Stimulated activated naive CD4-positive, alpha-beta T cell treated with Interleukin-2 at 50 U/mL for 16 hours (primary cell): ENCODE results near the gene SETD1B.
"Not testable (repeated sequence)": the region's sequence is repeated elsewhere in the genome, so short reads cannot be mapped to it uniquely, and the experiment has no call there.

Source experiments
- DNase-seq: peaks from one replicate; lab custom pipeline; 2025; lab: John Stamatoyannopoulos, UW

Gene SETD1B

GRCh38 chr12:121803861-121804416 is at the start of gene SETD1B:
TSS of gene SETD1B (plus strand) at chr12:121804009. CDS start at chr12:121804738, 729 bp downstream.
- DNase-seq = peak; percentile 50

GRCh38 chr12:121754836-121755235 is 49.0 kb upstream of the SETD1B start:
- no peak for DNase-seq

DNA sequence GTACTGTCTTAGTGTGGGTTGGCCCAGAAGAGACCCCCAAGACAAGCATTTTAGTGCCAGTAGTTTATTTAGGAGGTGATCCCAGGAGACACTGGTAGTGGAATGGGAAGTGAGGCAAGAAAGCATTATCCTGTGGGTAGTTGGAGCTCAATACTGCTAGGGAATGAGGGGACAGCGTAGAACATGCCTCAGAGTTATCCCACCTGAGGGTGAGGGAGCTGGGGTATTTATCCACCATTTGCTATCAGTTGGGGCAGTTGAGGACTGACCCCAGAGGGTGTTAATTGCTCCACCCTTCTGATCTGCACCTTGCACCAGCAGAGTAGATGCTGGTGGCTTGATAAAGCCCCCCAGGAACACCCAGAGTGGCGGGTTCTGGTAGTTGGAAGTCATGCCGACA is 48.2 kb upstream of the SETD1B start:
- no peak for DNase-seq

DNA sequence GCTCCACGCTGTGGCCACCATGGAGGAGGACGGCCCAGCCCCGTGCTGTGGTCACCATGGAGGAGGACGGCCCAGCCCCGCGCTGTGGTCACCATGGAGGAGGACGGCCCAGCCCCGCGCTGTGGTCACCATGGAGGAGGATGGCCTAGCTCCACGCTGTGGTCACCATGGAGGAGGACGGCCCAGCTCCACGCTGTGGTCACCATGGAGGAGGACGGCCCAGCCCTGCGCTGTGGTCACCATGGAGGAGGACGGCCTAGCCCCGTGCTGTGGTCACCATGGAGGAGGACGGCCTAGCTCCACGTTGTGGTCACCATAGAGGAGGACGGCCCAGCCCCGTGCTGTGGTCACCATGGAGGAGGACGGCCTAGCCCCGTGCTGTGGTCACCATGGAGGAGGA is 45.3 kb upstream of the SETD1B start:
- DNase-seq = not testable (repeated sequence)

DNA sequence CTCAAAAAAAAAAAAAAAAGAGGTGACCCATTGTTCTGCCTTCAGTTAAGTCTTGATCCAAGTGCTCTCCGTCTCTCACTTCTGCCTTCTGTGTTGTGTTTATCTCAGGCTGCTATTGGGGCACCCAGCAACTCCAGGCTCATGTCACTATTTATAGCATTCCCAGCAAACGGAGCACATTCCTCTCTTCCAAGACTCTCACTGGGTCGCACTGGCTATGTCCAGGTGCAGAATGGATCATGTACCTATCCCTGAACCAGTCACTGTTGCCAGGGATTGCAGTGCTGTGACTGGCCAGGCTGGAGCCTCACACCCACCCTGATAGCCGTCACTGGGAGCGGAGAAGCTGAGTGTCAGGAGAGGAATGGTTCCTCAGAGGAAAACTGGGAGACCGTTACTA is 41.5 kb upstream of the SETD1B start:
- DNase-seq = no peak

DNA sequence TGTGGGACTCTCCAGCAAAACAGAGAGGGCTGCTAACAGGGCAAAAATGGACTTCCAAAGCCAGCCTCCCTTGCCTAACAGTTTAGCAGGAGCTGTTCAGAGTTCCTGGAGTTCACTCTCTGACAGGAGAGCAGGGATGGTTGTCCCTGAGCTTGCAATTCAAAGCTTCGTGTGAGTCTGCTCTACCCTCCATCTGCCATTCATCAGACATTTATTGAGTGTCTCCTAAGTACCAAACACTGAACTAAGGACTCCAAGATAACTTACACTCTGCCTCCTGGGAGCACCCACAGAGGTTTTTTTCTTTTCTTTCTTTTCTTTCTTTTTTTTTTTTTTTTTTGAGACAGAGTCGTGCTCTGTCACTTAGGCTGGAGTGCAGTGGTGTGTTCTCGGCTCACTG is 39.0 kb upstream of the SETD1B start:
- DNase-seq = no peak

DNA sequence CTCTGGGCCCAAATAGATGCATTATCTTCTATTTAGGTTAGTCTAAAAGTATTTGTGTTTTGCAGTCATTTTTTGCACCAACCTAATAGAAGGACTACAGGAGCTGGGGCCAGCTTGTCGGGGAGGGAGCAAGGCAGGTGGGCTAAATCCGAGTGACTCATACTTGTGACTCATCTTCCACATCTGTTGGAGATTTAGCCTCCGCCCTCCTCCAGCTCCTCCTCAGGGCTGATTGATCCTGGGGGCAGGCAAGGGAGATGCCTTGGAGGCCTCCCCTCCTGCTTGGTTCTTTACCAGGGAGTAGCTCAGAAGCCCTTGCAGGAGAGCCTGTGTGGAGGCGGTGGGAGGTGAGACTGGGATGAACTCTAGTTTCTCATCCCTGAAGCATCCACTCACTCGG is 38.2 kb upstream of the SETD1B start:
- no peak for DNase-seq

GRCh38 chr12:121766290-121767039 is 37.3 kb upstream of the SETD1B start:
- DNase-seq = no peak

DNA sequence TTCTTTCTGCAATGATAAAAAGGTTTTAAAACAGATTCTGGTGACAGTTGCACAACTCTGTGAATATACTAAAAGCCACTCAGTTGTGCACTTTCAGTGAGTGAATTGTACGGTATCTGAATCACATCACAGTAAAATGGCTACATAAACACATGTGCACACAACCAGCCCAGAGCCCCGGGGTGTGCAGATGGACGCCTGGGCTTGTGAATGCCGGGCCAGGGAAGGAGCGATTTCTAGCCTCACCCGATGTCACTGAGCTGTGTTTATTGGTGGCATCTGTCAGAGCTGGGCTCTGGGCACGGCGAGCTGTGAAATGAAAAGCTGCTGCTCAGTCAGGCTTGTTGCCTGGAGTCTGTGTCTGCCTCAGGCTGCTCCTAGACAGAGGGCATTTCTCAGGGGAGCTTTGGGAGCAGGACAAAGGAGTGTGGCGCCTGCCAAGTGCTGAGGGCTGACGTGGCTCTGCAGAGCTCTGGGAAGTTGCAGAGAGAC is 36.2 kb upstream of the SETD1B start:
- DNase-seq = no peak

DNA sequence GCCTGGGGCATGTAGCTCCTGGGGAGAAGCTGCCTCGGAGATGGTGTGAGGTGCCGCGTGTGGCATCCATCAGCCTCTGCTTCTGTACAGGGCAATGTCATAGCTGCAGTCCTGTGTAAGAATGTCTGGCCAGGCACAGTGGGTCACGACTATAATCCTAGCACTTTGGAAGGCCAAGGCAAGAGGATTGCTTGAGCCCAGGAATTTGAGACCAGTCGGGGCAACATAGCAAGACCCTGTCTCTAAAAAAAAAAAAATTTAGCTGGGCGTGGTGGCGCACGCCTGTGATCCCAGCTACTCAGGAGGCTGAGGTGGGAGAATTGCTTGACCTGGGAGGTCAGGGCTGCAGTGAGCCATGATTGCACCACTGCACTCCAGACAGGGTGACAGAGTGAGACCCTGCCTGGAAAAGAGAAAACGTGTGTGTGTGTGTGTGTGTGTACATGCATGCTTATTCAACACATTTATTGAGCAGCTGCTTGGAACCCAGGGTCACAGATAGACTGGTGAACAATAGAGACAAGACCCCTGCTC is 34.4 kb upstream of the SETD1B start:
- DNase-seq = no peak

DNA sequence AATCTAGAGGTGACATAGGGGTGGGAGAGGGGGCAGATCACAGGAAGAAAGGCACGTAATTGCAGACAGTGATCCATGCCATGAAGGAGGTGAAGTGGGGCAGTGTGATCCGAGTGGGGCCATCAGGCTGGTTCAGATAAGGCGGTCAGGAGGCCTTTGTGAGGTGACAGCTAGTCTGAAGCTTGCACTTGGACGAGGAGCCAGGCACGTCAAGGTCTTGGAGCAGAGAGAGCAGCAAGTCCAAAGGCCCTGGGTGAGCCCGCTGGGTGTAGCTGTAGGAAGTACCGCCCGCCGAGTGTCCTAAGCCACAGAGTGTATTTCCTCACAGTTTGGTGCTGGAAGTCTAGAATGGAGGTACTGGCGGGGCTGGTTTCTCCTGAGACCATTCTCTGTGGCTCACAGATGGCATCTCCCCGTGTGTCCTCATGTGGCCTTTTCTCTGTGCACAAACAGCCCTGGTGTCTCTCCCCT is 33.9 kb upstream of the SETD1B start:
- no peak for DNase-seq

GRCh38 chr12:121770388-121770787 is 33.4 kb upstream of the SETD1B start:
- DNase-seq = no peak

- no peak for DNase-seq
Observed at GRCh38 chr12:121770813-121771625, 32.8 kb upstream of the SETD1B start.

- DNase-seq = peak; percentile 71
Observed at GRCh38 chr12:121773011-121773777, 30.6 kb upstream of the SETD1B start.

DNA sequence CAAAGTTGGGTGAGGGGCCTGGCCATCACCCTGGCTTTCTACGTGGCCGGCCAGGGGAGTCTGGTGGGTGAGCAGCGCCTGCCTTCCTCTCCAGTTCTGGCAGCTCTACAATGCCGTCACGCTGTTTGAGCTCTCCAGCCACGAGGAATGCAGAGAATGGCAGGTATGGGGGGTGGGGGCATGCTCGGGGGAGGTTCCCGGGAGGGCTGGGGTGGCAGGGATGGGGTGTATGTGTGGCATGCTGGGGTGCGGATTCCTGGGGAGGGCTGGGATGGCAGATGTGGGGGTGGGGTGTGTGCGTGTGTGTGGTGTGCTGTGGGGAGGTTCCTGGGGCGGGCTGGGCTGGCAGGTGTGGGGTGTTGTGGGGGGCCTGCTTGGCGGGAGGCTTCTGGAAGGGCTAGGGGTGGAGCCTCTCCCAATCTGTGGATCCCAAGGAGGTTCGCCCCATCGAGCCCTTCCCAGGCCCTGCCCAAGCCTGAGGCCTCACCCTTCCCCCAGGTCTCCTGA is 28.8 kb upstream of the SETD1B start:
- DNase-seq = no peak

GRCh38 chr12:121775501-121775900 is 28.3 kb upstream of the SETD1B start:
- no peak for DNase-seq

DNA sequence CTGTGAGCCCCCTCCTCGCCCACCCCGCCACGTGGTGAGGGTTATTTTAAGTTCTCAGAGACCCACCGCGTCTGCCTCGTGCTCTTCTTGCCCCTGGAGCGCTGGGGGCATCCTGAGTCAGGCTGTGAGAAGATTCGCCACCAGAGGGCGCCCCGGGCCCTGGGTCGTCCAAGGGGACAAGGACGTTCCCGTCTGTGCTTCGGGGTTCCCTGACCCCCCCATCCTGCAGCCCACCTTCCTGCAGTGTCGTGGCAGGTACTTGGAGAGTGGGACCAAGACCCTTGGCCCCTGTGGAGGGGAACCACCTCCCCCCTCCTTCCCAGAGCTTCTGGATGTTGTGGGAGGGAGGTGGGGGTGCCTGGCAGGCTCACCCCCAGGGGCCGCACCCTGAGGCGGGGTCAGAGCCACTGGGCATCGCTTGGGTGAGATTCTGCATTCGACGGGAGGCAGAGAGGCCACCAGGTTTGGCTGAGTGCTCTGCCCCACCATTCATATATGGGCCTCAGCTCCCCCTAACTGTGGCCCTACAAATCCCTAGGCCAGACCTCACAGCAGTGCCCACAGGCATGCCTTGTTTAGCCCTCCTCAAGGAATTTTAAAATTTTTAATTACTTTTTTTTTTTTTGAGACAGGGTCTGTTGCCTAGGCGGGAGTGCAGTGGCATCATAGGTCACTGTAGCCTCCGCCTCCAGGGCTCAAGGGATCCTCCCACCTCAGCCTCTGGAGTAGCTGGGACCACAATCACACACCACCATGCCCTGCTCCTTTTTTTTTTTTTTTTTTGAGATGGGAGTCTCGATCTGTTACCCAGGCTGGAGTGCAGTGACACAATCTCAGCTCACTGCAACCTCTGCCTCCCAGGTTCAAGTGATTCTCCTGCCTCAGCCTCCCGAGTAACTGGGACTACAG is 27.4 kb upstream of the SETD1B start:
- peak; percentile 83 for DNase-seq

DNA sequence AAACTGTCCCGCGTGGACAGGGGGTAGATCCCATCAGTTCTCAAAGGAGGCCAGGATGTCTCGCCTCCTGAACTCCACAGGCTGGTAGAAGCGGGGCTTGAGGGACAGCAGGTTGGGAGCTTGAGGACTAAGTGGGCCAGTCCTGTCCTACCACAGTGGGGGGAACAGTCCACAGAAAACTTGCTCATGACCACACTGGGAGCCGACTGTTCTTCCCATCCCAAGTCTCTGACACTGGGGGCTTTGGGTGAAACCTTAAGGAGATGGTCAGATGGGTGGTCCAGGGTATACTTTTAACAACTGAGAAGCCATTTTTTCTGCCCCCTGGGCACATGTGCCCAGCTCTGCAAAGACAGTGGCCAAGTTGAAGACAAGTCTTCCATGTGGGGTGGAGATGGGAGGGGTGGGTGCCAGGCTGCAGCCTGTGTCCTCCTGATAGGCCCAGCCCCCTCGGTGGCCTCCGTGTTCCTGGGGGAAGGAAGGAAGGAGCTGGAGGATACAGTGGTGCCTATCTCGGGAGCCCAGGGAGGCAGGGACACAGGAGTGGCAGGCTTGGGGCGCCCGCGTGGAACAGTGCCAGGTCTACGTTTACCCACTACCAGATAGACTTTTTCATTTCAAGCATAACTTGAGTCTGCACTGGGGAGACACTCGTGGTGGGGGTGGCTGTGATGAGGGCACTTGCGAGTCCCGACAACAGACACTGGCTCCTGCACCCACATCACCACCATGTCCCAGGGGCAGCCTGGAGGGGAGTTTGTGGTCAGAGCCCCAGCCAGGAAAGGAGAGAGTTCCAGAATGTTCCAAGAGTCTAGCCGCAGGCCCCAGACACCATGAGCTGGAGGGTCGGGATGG is 25.0 kb upstream of the SETD1B start:
- DNase-seq = no peak

- DNase-seq = no peak
Observed at GRCh38 chr12:121779422-121779895, 24.4 kb upstream of the SETD1B start.
